Neural crest cell (in vitro differentiated cells): ENCODE data around the gene PLEK. TPM values are rescaled to one million over a fixed set of nuclear protein-coding genes. Genes with fewer than 3 reads are reported as not detected.
"Not testable (repeated sequence)": the region's sequence is repeated elsewhere in the genome, so short reads cannot be mapped to it uniquely, and the experiment has no call there.

Experiments used
- DNase-seq: peaks from one replicate; pipeline ENCODE4 v3.0.0; 2021; ENCODE audit warnings: low read depth, mixed read lengths, low spot score
- H3K27ac Mint-ChIP-seq: one replicate; pipeline ENCODE4 v1.8.0; 2021; ENCODE audit warnings: mild to moderate bottlenecking, mixed read lengths; ENCODE audit not compliant: unreplicated experiment
- H3K27me3 Mint-ChIP-seq: 2 replicates; pipeline ENCODE4 v1.8.0; 2021; ENCODE audit warnings: low read depth, mild to moderate bottlenecking, mixed read lengths
- H3K36me3 Mint-ChIP-seq: 2 replicates; pipeline ENCODE4 v1.8.0; 2021; ENCODE audit warnings: low read depth, mild to moderate bottlenecking, mixed read lengths
- H3K4me1 Mint-ChIP-seq: 2 replicates; pipeline ENCODE4 v1.8.0; 2021; ENCODE audit warnings: mixed read lengths
- H3K4me3 Mint-ChIP-seq: one replicate; pipeline ENCODE4 v1.8.0; 2021; ENCODE audit warnings: mild to moderate bottlenecking, mixed read lengths
- H3K9me3 Mint-ChIP-seq: 2 replicates; pipeline ENCODE4 v1.8.0; 2021; ENCODE audit warnings: mixed read lengths
- CTCF ChIP-seq: fragments of 200-600 bp; sonication (generic); conservative IDR thresholded peaks from 2 replicates; pipeline ENCODE4 v1.5.0; 2021; ENCODE audit warnings: antibody characterized with exemption, mild to moderate bottlenecking
- total RNA-seq: library from RNA; stranded (reverse); gene quantifications from 2 replicates; pipeline ENCODE4 v1.2.1, GENCODE V29; 2021

Gene PLEK
- total RNA-seq, 1 donor from 2014 or later: not detected

GRCh38 chr2:68388772-68389171 lies 23.7 kb downstream of the PLEK start:
- no peak for DNase-seq
- Mint-ChIP-seq H3K9me3 (no peaks in the 10 kb centered on the region), H3K36me3 (no peaks in the 10 kb centered on the region), H3K4me1 (no peaks in the 10 kb centered on the region), H3K4me3 (no peak overlapping the region), H3K27me3 (peaks cover 43% of the 10 kb centered on the region), H3K27ac (no peak overlapping the region)
- no peak for TF ChIP-seq CTCF

DNA sequence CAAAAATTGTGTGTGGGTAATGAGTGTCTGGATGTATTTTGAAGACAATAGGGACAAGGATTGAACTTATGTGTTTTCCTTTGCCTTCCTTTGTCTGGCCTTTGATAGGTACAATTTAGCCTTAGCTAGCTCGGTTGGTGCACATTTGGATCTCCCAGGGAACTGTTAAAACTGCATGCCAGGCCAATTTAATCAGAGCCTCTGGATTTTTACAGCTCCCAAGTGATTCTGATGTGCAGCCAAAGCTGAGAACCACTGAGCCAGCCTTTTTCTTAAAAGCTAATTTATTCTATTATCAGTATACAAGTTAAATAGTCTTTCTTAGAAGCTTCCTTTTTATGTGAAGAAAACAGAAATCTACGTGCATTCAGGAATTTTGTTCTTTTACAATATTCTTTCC lies 25.0 kb downstream of the PLEK start:
- TF ChIP-seq CTCF: no peak
- Mint-ChIP-seq H3K4me1 (no peaks in the 10 kb centered on the region), H3K4me3 (no peak overlapping the region), H3K9me3 (no peaks in the 10 kb centered on the region), H3K27ac (no peak overlapping the region), H3K27me3 (peaks cover 46% of the 10 kb centered on the region), H3K36me3 (no peaks in the 10 kb centered on the region)
- no peak for DNase-seq

GRCh38 chr2:68390586-68390985 lies 25.5 kb downstream of the PLEK start:
- no peak overlapping the region for H3K27ac Mint-ChIP-seq
- H3K9me3 Mint-ChIP-seq: no peaks in the 10 kb centered on the region
- DNase-seq: no peak
- H3K36me3 Mint-ChIP-seq: no peaks in the 10 kb centered on the region
- no peak for TF ChIP-seq CTCF
- peaks cover 43% of the 10 kb centered on the region for H3K27me3 Mint-ChIP-seq
- no peaks in the 10 kb centered on the region for H3K4me1 Mint-ChIP-seq
- no peak overlapping the region for H3K4me3 Mint-ChIP-seq

GRCh38 chr2:68391099-68391498 lies 26.0 kb downstream of the PLEK start:
- Mint-ChIP-seq H3K9me3 (no peaks in the 10 kb centered on the region), H3K4me3 (no peak overlapping the region), H3K4me1 (no peaks in the 10 kb centered on the region), H3K36me3 (no peaks in the 10 kb centered on the region), H3K27ac (no peak overlapping the region), H3K27me3 (peaks cover 42% of the 10 kb centered on the region)
- TF ChIP-seq CTCF: no peak
- no peak for DNase-seq

DNA sequence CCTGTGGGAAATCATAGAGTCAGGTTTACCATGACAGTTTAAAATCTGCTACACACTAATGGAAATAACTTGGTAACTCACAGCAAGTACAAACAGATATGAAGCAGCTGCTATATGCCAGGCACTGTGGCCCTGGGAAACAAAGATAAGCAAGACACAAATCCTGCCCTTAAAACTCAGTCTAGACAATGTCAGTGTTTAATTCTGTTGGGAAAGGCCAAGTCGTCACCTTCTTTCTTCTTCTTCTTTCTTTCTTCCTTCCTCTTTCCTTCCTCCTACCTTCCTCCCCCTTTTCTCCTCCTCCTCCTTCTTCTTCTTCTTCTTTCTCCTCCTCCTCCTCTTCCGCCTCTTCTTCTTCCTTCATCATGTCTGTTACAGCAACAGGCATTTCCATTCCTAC lies 26.8 kb downstream of the PLEK start:
- no peak overlapping the region for H3K4me3 Mint-ChIP-seq
- TF ChIP-seq CTCF: no peak
- H3K36me3 Mint-ChIP-seq: no peaks in the 10 kb centered on the region
- no peaks in the 10 kb centered on the region for H3K9me3 Mint-ChIP-seq
- DNase-seq: no peak
- H3K27me3 Mint-ChIP-seq: peaks cover 42% of the 10 kb centered on the region
- no peaks in the 10 kb centered on the region for H3K4me1 Mint-ChIP-seq
- no peak overlapping the region for H3K27ac Mint-ChIP-seq

- peaks cover 8% of the 10 kb centered on the region for H3K9me3 Mint-ChIP-seq
Observed at GRCh38 chr2:68396093-68396492, 31.0 kb downstream of the PLEK start.

GRCh38 chr2:68397704-68398263 lies 32.7 kb downstream of the PLEK start:
- H3K27ac Mint-ChIP-seq, H3K9me3 Mint-ChIP-seq, DNase-seq, H3K4me1 Mint-ChIP-seq, H3K4me3 Mint-ChIP-seq, H3K36me3 Mint-ChIP-seq: not testable (repeated sequence)
- peaks cover 40% of the 10 kb centered on the region for H3K27me3 Mint-ChIP-seq

More at GRCh38 chr2:68396093-68396492, 31.0 kb downstream of the PLEK start:
- no peak for DNase-seq
- H3K27me3 Mint-ChIP-seq: peaks cover 36% of the 10 kb centered on the region
- H3K4me1 Mint-ChIP-seq: no peaks in the 10 kb centered on the region
- H3K4me3 Mint-ChIP-seq: no peak overlapping the region
- no peak for TF ChIP-seq CTCF
- H3K27ac Mint-ChIP-seq: no peak overlapping the region
- H3K36me3 Mint-ChIP-seq: peaks cover 10% of the 10 kb centered on the region
